HepG2 (cell line): ENCODE data around the gene ALK. TPM values are rescaled to one million over a fixed set of nuclear protein-coding genes. Genes with fewer than 3 reads are reported as not detected.

Experiments
- ATAC-seq: fragments of 200-7000 bp; cut with Tn5 transposase; 3 replicates; pipeline ENCODE4 v1.9.1; 2020; ENCODE audit warnings: mild to moderate bottlenecking, moderate library complexity
- BruUV-seq: library from RNA; stranded (reverse); fragments of 400-500 nt; replicated peaks from 2 replicates; lab custom pipeline; 2021; lab: Mats Ljungman, UMichigan
- CTCF ChIA-PET: fragments of 300-600 bp; formaldehyde crosslinking; extraction: SDS; loops from one replicate; lab custom pipeline; 2021; ENCODE audit warnings: low total read pairs, inconsistent platforms, low intra/inter-chr PET ratio; lab: Yijun Ruan, JAX
- POLR2A ChIA-PET: fragments of 350-600 bp; sonication (Branson Sonifier 250); formaldehyde crosslinking; loops from one replicate; lab custom pipeline; 2020; ENCODE audit warnings: antibody characterized with exemption, inconsistent platforms; lab: Yijun Ruan, JAX
- DNase-seq: peaks from one replicate; pipeline ENCODE4 v3.0.0-alpha.2; 2015; ENCODE audit warnings: low spot score
- FAIRE-seq: peaks from 3 replicates; lab custom pipeline; 2011; peaks lifted over from hg19 to GRCh38; lab: Jason Lieb, UNC
- H2AFZ ChIP-seq: one replicate; pipeline ENCODE4 v1.6.1; 2011; ENCODE audit warnings: low read length, inconsistent platforms
- H3K27ac ChIP-seq: fragments of 300-600 bp; 3 replicates; pipeline ENCODE4 v1.8.0; 2011; ENCODE audit warnings: mixed run types, mild to moderate bottlenecking, mixed read lengths, low read length, inconsistent platforms; ENCODE audit not compliant: insufficient read depth; ENCODE audit errors: extremely low read length
- H3K27me3 ChIP-seq, 2 experiments: fragments of 200-600 bp in 1 of 2; 2 replicates in 1 of 2; 3 replicates in 1 of 2; pipeline versions ENCODE4 v1.6.0 to v1.8.0; 2011; ENCODE audit warnings: low read length in 2 of 2, mild to moderate bottlenecking in 2 of 2, moderate library complexity in 2 of 2, inconsistent platforms in 1 of 2; ENCODE audit not compliant: insufficient read depth in 2 of 2, control insufficient read depth in 1 of 2
- H3K36me3 ChIP-seq, 2 experiments: fragments of 200-600 bp in 1 of 2; replicated peaks in 1 of 2; 2 replicates in 1 of 2; 3 replicates in 1 of 2; pipeline versions ENCODE4 v1.5.1 to v1.8.0; 2011; ENCODE audit warnings: low read length in 2 of 2, inconsistent platforms in 1 of 2; ENCODE audit not compliant: insufficient read depth in 2 of 2, control insufficient read depth in 1 of 2
- H3K4me1 ChIP-seq: 2 replicates; pipeline ENCODE4 v1.5.1; 2012; ENCODE audit warnings: low read length, inconsistent platforms; ENCODE audit not compliant: insufficient read depth
- H3K4me2 ChIP-seq: 2 replicates; pipeline ENCODE4 v1.6.0; 2011; ENCODE audit warnings: low read depth, low read length, inconsistent platforms
- H3K4me3 ChIP-seq, 3 experiments: fragments of 200-600 bp in 1 of 3; sonication (generic), shearing (Covaris generic) in 1 of 3; replicated peaks in 1 of 3; 2 replicates each; pipeline ENCODE4 v1.5.1; 2011 to 2016; ENCODE audit warnings: low read length in 3 of 3, inconsistent platforms in 2 of 3, low read depth in 2 of 3, mild to moderate bottlenecking in 2 of 3, control low read depth in 1 of 3, mixed read lengths in 1 of 3; ENCODE audit not compliant: insufficient read depth in 1 of 3
- H3K79me2 ChIP-seq: one replicate; pipeline ENCODE4 v1.6.1; 2011; ENCODE audit warnings: low read length, inconsistent platforms; ENCODE audit not compliant: insufficient read depth
- H3K9ac ChIP-seq: 2 replicates; pipeline ENCODE4 v1.6.0; 2011; ENCODE audit warnings: mild to moderate bottlenecking, low read depth, low read length, inconsistent platforms; ENCODE audit not compliant: insufficient read depth
- H3K9me3 ChIP-seq: 2 replicates; pipeline ENCODE4 v1.5.1; 2012; ENCODE audit warnings: mild to moderate bottlenecking, low read length
- H4K20me1 ChIP-seq: 2 replicates; pipeline ENCODE4 v1.6.0; 2011; ENCODE audit warnings: inconsistent platforms, mild to moderate bottlenecking, low read length, moderate library complexity; ENCODE audit not compliant: insufficient read depth
- GATAD1 ChIP-seq: IDR thresholded peaks from 2 replicates; pipeline ENCODE4 v1.6.1; 2016; ENCODE audit warnings: missing genetic modification reagents, missing compliant biosample characterization
- NFKBIZ ChIP-seq: IDR thresholded peaks from 2 replicates; pipeline ENCODE4 v1.6.1; 2018; ENCODE audit warnings: missing genetic modification reagents, missing compliant biosample characterization
- REXO4 ChIP-seq: sonication (generic); formaldehyde crosslinking; IDR thresholded peaks from 2 replicates; pipeline ENCODE4 v1.8.0; 2022; ENCODE audit warnings: missing genetic modification reagents, mild to moderate bottlenecking, borderline replicate concordance
- SRY ChIP-seq: sonication (generic); formaldehyde crosslinking; IDR thresholded peaks from 2 replicates; pipeline ENCODE4 v1.8.0; 2022; ENCODE audit warnings: mild to moderate bottlenecking, missing genetic modification reagents
- SSRP1 ChIP-seq: IDR thresholded peaks from 2 replicates; pipeline ENCODE4 v1.6.1; 2016; ENCODE audit warnings: control low read depth
- TAF15 ChIP-seq: fragments of 200-400 bp; formaldehyde crosslinking; IDR thresholded peaks from one replicate; pipeline ENCODE4 v1.6.1; 2018; ENCODE audit warnings: mild to moderate bottlenecking, low read depth, low read length; ENCODE audit not compliant: poor library complexity, severe bottlenecking
- TSC22D2 ChIP-seq: sonication (generic); formaldehyde crosslinking; IDR thresholded peaks from 2 replicates; pipeline ENCODE4 v1.5.1; 2020; ENCODE audit warnings: missing genetic modification reagents, mild to moderate bottlenecking, borderline replicate concordance
- ZNF326 ChIP-seq: sonication (generic); formaldehyde crosslinking; IDR thresholded peaks from 2 replicates; pipeline ENCODE4 v1.4.0; 2020; ENCODE audit warnings: missing genetic modification reagents, borderline replicate concordance
- ZNF383 ChIP-seq: sonication (generic); formaldehyde crosslinking; IDR thresholded peaks from 2 replicates; pipeline ENCODE4 v1.4.0; 2020; ENCODE audit warnings: missing genetic modification reagents, mild to moderate bottlenecking, borderline replicate concordance
- ZNF607 ChIP-seq: sonication (generic); formaldehyde crosslinking; IDR thresholded peaks from 2 replicates; pipeline ENCODE4 v1.5.1; 2020; ENCODE audit warnings: missing genetic modification reagents, mild to moderate bottlenecking, borderline replicate concordance
- WGBS: methylation state at CpG from one replicate; pipeline ENCODE4 v1.1.6; 2017; ENCODE audit warnings: low lambda C conversion rate; 5-methylcytosine and 5-hydroxymethylcytosine counted together
- in situ Hi-C: cut with HindIII; loops from 2 replicates; pipeline ENCODE4 v1.10.0; 2017; ENCODE audit warnings: low pct_unique_long_range_greater_than_20kb; ENCODE audit not compliant: extremely low pct_ligation_motif_present
- intact Hi-C: fragments of 100-400 bp; cut with micrococcal nuclease; formaldehyde crosslinking; loops from one replicate; pipeline ENCODE4 v1.10.0; 2022; ENCODE audit not compliant: unreplicated experiment
- polyA plus RNA-seq, 8 experiments: library from polyadenylated mRNA; depleted of rRNA in 3 of 8; stranded (reverse) in 7 of 8; unstranded in 1 of 8; fragments of >200 nt; fragmentation: Illumina TruSeq in 4 of 8; extraction: Trizol in 4 of 8; gene quantifications; 2 replicates each; pipeline versions ENCODE4 v1.2.1 to v1.2.3, GENCODE V29; 2011 to 2016; ENCODE audit warnings: low read depth in 4 of 8, missing spikeins in 1 of 8, mixed read lengths in 1 of 8; ENCODE audit not compliant: insufficient read depth in 1 of 8
- total RNA-seq, 5 experiments: library from RNA; depleted of rRNA; stranded (reverse); fragments of >200 nt; fragmentation: Illumina TruSeq; extraction: Trizol; gene quantifications; 2 replicates each; pipeline ENCODE4 v1.2.3, GENCODE V29; 2016; ENCODE audit warnings: low read depth in 1 of 5
- TF ChIP-seq, protein P1 (sequence below): sonication (generic); formaldehyde crosslinking; IDR thresholded peaks from 2 replicates; pipeline ENCODE4 v1.4.0; 2020; ENCODE audit warnings: missing genetic modification reagents

The ALK gene
- total and polyA plus RNA-seq, 2 of the 13 experiments (the other 11 are each of a cell fraction or from before 2014, with no cell fraction given), result not detected

DNA sequence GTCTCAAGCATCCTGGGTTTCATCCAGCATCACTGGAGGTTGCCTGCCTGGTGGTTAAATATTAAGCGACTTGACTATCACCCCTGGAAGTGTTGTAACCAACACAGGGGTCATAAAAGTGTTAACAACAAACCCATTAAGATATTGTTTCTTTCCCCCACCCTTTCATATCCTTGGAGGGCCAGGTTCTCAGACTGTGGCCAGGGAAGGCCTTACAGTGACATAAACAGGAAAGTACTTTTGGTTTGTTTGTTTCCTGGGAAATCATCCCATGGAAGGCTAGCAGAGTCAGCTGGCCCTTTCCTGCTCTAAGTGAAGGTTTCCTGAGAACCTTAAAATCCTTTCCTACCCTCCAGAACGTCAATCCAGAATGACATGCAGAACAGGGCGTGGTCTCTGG, 645.2 kb downstream of the ALK start:
- ATAC-seq (no peak), FAIRE-seq (no peak), DNase-seq (no peak)
- ChIA-PET POLR2A (no interaction called here), CTCF (no interaction called here)
- Histone ChIP-seq H3K27me3 (peaks cover 0 to 4% of the 10 kb centered on the region in 2 experiments; a peak in 2 of 5 replicates), H3K79me2 (no peaks in the 10 kb centered on the region), H3K4me1 (peaks cover 13% of the 10 kb centered on the region), H3K36me3 (no peaks in the 10 kb centered on the region), H3K4me3 (no peak overlapping the region), H3K9ac (no peak overlapping the region), H2AFZ (no peak overlapping the region), H4K20me1 (no peaks in the 10 kb centered on the region), H3K9me3 (no peaks in the 10 kb centered on the region), H3K4me2 (no peak overlapping the region), H3K27ac (no peak overlapping the region)
- no TSS peak for BruUV-seq
- TF ChIP-seq ZNF326, result no peak
- no peak for TF ChIP-seq ZNF383 (CRISPR knock-in tag)
- TF ChIP-seq, protein P1, sequence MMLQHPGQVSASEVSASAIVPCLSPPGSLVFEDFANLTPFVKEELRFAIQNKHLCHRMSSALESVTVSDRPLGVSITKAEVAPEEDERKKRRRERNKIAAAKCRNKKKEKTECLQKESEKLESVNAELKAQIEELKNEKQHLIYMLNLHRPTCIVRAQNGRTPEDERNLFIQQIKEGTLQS (CRISPR knock-in tag), result no peak
- TF ChIP-seq TSC22D2 (CRISPR knock-in tag), result no peak
- in situ Hi-C loops, result no loop called here
- intact Hi-C loops, result no loop called here
- 0% methylated on average over 3 of the region's 3 CpGs for WGBS

- intact Hi-C loops, result no loop called here
- Histone ChIP-seq H3K36me3 (no peaks in the 10 kb centered on the region), H3K27me3 (peaks cover 0 to 12% of the 10 kb centered on the region in 2 experiments; a peak in 3 of 5 replicates), H3K4me1 (peaks cover 13% of the 10 kb centered on the region), H3K4me2 (no peak overlapping the region), H3K27ac (no peak overlapping the region), H3K79me2 (no peaks in the 10 kb centered on the region), H3K9ac (no peak overlapping the region), H3K4me3 (no peak overlapping the region)
- DNase-seq (no peak), FAIRE-seq (no peak)
- ChIA-PET POLR2A (no interaction called here), CTCF (no interaction called here)
- 12% methylated on average over 4 of the region's 4 CpGs for WGBS
- no peak for TF ChIP-seq SSRP1
- no peak for TF ChIP-seq REXO4 (CRISPR knock-in tag)
- no peak for TF ChIP-seq ZNF607
- no peak for TF ChIP-seq SRY (CRISPR knock-in tag)
- no peak for TF ChIP-seq GATAD1
- TF ChIP-seq TAF15, result no peak
- no peak for TF ChIP-seq NFKBIZ (CRISPR knock-in tag)
- TF ChIP-seq, all 625 proteins: peak for 0
- no peaks in the 10 kb centered on the region for H4K20me1 ChIP-seq
- H3K9me3 ChIP-seq, result no peaks in the 10 kb centered on the region
- no peak overlapping the region for H2AFZ ChIP-seq
- no peak for ATAC-seq
- BruUV-seq, result no TSS peak
- in situ Hi-C loops, result no loop called here
Observed at GRCh38 chr2:29275186-29275585, 646.2 kb downstream of the ALK start.
